ENCODE measurements around the gene RMND5A.

Gene RMND5A

GRCh38 chr2:86789687-86790133, 69.6 kb downstream of the RMND5A start:
- no peaks in the 10 kb centered on the region for H3K36me3 ChIP-seq (ENCODE audit: control insufficient read depth in 2 of 2, insufficient read depth in 1 of 2, low read length in 2 of 2)
- ChIA-PET POLR2A (no interaction called here), CTCF (no interaction called here)
- no peaks in the 10 kb centered on the region for H3K9me3 ChIP-seq (ENCODE audit: control insufficient read depth, insufficient read depth, low read depth, low read length)
- no peak for TF ChIP-seq ZFP37 (tag by site-specific recombination; IDR thresholded peaks at IDR 0.05)
- TF ChIP-seq, protein P1, sequence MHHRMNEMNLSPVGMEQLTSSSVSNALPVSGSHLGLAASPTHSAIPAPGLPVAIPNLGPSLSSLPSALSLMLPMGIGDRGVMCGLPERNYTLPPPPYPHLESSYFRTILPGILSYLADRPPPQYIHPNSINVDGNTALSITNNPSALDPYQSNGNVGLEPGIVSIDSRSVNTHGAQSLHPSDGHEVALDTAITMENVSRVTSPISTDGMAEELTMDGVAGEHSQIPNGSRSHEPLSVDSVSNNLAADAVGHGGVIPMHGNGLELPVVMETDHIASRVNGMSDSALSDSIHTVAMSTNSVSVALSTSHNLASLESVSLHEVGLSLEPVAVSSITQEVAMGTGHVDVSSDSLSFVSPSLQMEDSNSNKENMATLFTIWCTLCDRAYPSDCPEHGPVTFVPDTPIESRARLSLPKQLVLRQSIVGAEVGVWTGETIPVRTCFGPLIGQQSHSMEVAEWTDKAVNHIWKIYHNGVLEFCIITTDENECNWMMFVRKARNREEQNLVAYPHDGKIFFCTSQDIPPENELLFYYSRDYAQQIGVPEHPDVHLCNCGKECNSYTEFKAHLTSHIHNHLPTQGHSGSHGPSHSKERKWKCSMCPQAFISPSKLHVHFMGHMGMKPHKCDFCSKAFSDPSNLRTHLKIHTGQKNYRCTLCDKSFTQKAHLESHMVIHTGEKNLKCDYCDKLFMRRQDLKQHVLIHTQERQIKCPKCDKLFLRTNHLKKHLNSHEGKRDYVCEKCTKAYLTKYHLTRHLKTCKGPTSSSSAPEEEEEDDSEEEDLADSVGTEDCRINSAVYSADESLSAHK (tag by site-specific recombination; IDR thresholded peaks at IDR 0.05): no peak
- no peak for TF ChIP-seq PBX3 (CRISPR knock-in tag; IDR thresholded peaks at IDR 0.05)
- no peak for TF ChIP-seq HOXC10 (CRISPR knock-in tag; IDR thresholded peaks at IDR 0.05)
- no peak for TF ChIP-seq ZFP3 (tag by site-specific recombination; IDR thresholded peaks at IDR 0.05; ENCODE audit: low read depth)
- TF ChIP-seq ZNF792 (tag by site-specific recombination; IDR thresholded peaks at IDR 0.05): no peak
- TF ChIP-seq SP7 (tag by site-specific recombination; IDR thresholded peaks at IDR 0.05): no peak
- TF ChIP-seq ZNF704 (tag by site-specific recombination; IDR thresholded peaks at IDR 0.05): no peak
- no peak for TF ChIP-seq SP2 (tag by site-specific recombination; IDR thresholded peaks at IDR 0.05)
- no peak for TF ChIP-seq ZSCAN5A (tag by site-specific recombination; IDR thresholded peaks at IDR 0.05)
- TF ChIP-seq, protein P2, sequence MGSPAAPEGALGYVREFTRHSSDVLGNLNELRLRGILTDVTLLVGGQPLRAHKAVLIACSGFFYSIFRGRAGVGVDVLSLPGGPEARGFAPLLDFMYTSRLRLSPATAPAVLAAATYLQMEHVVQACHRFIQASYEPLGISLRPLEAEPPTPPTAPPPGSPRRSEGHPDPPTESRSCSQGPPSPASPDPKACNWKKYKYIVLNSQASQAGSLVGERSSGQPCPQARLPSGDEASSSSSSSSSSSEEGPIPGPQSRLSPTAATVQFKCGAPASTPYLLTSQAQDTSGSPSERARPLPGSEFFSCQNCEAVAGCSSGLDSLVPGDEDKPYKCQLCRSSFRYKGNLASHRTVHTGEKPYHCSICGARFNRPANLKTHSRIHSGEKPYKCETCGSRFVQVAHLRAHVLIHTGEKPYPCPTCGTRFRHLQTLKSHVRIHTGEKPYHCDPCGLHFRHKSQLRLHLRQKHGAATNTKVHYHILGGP (tag by site-specific recombination; IDR thresholded peaks at IDR 0.05): no peak
- no peak for TF ChIP-seq ZBTB6 (tag by site-specific recombination; IDR thresholded peaks at IDR 0.05)
- TF ChIP-seq, protein P3, sequence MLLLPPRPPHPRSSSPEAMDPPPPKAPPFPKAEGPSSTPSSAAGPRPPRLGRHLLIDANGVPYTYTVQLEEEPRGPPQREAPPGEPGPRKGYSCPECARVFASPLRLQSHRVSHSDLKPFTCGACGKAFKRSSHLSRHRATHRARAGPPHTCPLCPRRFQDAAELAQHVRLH (tag by site-specific recombination; IDR thresholded peaks at IDR 0.05): no peak
- no peak for TF ChIP-seq ZBTB10 (tag by site-specific recombination; IDR thresholded peaks at IDR 0.05)
- no peak for TF ChIP-seq ZNF76 (tag by site-specific recombination; IDR thresholded peaks at IDR 0.05; ENCODE audit: borderline replicate concordance, low read depth)
- TF ChIP-seq, protein P4, sequence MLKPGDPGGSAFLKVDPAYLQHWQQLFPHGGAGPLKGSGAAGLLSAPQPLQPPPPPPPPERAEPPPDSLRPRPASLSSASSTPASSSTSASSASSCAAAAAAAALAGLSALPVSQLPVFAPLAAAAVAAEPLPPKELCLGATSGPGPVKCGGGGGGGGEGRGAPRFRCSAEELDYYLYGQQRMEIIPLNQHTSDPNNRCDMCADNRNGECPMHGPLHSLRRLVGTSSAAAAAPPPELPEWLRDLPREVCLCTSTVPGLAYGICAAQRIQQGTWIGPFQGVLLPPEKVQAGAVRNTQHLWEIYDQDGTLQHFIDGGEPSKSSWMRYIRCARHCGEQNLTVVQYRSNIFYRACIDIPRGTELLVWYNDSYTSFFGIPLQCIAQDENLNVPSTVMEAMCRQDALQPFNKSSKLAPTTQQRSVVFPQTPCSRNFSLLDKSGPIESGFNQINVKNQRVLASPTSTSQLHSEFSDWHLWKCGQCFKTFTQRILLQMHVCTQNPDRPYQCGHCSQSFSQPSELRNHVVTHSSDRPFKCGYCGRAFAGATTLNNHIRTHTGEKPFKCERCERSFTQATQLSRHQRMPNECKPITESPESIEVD (tag by site-specific recombination; IDR thresholded peaks at IDR 0.05): no peak
- TF ChIP-seq ZNF629 (tag by site-specific recombination; IDR thresholded peaks at IDR 0.05): no peak
- TF ChIP-seq, protein P5, sequence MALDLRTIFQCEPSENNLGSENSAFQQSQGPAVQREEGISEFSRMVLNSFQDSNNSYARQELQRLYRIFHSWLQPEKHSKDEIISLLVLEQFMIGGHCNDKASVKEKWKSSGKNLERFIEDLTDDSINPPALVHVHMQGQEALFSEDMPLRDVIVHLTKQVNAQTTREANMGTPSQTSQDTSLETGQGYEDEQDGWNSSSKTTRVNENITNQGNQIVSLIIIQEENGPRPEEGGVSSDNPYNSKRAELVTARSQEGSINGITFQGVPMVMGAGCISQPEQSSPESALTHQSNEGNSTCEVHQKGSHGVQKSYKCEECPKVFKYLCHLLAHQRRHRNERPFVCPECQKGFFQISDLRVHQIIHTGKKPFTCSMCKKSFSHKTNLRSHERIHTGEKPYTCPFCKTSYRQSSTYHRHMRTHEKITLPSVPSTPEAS (tag by site-specific recombination; IDR thresholded peaks at IDR 0.05): no peak
- H3K4me1 ChIP-seq (ENCODE audit: control insufficient read depth, insufficient read depth, low read length): no peaks in the 10 kb centered on the region
- H3K27ac ChIP-seq (ENCODE audit: extremely low read depth, low read depth, low read length): no peak overlapping the region
- H3K4me3 ChIP-seq (ENCODE audit: low read depth, low read length): no peak overlapping the region
